Nasal cavity respiratory epithelium epithelial cell of viscerocranial mucosa (primary cell): ENCODE data around the gene NLGN4X. TPM values are rescaled to one million over a fixed set of nuclear protein-coding genes. Genes with fewer than 3 reads are reported as not detected.

Experiments
- total RNA-seq: library from RNA; depleted of rRNA; stranded (reverse); fragments of >200 nt; gene quantifications from 2 replicates; pipeline ENCODE4 v1.2.3, GENCODE V29; 2014

Gene NLGN4X
- under 0.01 and 0.50 TPM in 2 replicates for total RNA-seq

DNA sequence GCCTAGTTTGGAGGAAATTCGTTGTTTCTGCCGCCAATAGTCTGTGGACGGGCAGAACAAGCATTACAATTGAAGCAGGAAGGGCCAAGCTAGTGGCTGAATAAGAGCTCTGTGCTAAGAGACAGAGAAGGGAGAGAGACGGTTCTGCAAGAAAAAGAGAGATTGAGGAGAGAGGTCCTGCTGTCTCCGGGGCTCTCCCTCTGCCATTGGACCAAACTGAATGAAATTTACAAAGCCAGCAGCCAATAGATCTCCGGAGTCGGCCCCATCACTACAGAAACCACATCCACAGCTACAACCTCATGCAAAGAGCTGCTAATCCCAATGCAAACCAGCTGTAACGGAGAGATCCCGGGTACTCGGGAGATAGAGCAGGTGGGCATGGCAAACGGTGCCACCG is at the start of gene NLGN4X:
TSS of gene NLGN4X (minus strand) at position 148 of the 400 bp plus-strand sequence. CDS start 77,401 bp downstream, outside the sequence.

